ENCODE measurements around the gene PROX1.

PROX1 gene

DNA sequence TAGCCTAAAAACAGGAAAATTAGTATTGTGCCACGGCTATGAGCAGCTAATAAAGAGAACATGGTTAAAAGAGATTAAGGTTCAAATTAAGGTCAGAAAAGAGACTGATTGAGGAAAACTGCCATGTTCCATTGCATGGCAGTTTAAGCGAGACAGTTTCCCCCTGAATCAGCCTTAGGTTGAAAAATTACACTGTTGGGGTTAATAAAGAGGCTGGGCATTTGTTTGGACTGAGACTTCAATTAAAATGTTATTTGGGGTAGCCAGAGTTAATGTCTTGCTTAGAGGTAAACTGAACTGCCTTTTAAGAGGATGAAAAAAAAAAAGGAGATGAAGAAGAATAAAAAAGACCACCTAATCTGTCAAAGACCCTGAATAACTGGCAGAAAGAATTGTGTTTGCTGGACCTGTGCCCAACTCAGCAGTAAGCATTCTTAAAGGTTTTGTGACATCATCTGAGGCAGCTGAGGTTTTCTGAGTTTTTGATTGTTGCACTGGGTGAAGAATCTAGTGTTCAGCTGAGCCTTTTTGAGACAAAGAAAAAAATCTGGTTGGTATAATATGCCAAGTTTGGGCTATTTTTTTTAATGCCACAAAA lies 17.7 kb upstream of the PROX1 start:
- peaks cover 5% of the 10 kb centered on the region for H3K9me3 Mint-ChIP-seq
- no peaks in the 10 kb centered on the region for H3K36me3 Mint-ChIP-seq
- H3K27ac Mint-ChIP-seq: no peak overlapping the region
- ATAC-seq (ENCODE audit: low read depth) (no peak), DNase-seq (ENCODE audit: low spot score in 2 of 2) (no peak)
- no peaks in the 10 kb centered on the region for H3K4me1 Mint-ChIP-seq
- no peak overlapping the region for H3K4me3 Mint-ChIP-seq
- peaks cover 2% of the 10 kb centered on the region for H3K27me3 Mint-ChIP-seq

DNA sequence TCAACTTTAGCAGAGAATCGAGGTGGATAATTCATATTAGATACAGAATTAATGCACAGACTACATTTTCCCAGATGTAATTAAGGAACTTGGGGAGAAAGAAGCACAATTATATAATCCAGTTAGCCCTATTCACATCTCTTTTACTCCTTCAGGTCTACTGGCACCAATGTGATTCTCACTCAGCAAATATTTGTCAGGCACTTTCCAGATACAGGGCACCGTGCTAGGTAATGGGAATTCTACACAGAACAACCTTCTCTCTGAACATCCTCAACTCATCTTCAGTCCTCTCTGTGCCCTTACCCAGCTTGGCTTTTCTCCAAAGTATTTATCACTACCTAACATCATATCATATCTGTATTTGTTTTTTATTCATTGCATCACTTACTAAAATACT lies 15.6 kb upstream of the PROX1 start:
- Mint-ChIP-seq H3K27ac (no peak overlapping the region), H3K9me3 (peaks cover 5% of the 10 kb centered on the region), H3K36me3 (no peaks in the 10 kb centered on the region), H3K4me3 (no peak overlapping the region), H3K4me1 (no peaks in the 10 kb centered on the region), H3K27me3 (peaks cover 1% of the 10 kb centered on the region)
- DNase-seq (ENCODE audit: low spot score in 2 of 2): no peak
- ATAC-seq (ENCODE audit: low read depth): no peak

DNA sequence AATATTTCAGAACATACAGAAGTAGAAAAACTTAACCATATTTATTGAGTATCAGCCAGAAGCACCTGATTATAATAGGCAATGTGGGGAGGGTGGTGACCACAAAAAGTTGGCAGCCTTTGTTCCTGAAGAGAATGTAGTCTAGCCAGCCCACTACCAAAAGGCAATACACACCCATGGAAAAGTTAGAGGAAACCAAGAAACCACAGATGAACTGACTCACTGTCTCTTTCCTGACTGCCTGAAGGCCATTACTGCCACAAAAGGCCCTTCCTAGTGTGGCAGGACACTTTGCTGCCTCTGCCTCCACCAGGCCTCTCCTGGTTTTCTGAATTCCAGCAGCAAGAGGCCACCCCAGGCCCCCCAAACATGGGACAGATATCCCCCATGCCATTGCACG lies 14.6 kb upstream of the PROX1 start:
- peaks cover 3% of the 10 kb centered on the region for H3K27me3 Mint-ChIP-seq
- H3K27ac Mint-ChIP-seq: no peak overlapping the region
- peaks cover 6% of the 10 kb centered on the region for H3K9me3 Mint-ChIP-seq
- peaks cover 1% of the 10 kb centered on the region for H3K36me3 Mint-ChIP-seq
- ATAC-seq (ENCODE audit: low read depth) (no peak), DNase-seq (ENCODE audit: low spot score in 2 of 2) (no peak)
- H3K4me1 Mint-ChIP-seq: no peaks in the 10 kb centered on the region
- no peak overlapping the region for H3K4me3 Mint-ChIP-seq

DNA sequence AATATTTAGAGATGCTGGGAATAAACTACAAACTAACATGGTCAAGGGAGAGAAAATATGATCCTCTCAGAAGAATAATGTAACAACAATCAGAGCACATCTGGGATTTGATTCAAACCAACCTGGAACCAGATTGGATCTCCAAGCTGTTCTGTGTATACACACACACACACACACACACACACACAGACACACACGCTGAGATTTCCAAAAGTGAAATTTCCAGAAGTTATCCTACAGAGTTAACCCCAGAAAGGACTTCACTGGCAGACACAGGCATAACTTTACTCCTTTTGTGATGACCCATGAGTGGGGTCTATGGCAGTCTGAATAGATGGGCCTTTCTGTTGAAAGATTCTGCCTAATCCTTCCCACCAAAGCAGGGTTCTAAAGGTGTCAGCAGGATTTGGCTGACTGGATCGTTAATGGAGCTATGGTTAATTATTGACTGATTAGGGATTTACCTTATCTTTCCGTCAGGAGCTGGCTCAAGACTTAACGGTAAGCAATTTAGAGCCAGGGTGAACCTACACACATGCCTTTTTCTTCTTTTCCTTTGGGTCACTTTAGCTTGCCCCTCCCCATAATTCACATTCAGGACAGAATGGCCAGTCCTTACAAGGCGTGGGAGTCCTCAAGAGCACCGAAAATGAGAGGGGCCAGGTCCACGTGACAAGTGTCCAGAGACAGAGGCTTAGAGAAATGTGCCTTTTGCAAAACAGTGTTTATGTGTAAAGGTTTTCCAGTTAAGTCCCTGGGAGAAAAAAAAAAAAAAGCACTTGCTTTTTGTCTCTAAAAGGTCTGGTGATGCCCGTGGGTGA lies 10.9 kb upstream of the PROX1 start:
- peaks cover 4% of the 10 kb centered on the region for H3K4me1 Mint-ChIP-seq
- peaks cover 2% of the 10 kb centered on the region for H3K9me3 Mint-ChIP-seq
- ATAC-seq (ENCODE audit: low read depth): no peak
- no peak overlapping the region for H3K4me3 Mint-ChIP-seq
- no peak for DNase-seq (ENCODE audit: low spot score in 2 of 2)
- no peak overlapping the region for H3K27ac Mint-ChIP-seq
- peaks cover 19% of the 10 kb centered on the region for H3K27me3 Mint-ChIP-seq
- H3K36me3 Mint-ChIP-seq: peaks cover 1% of the 10 kb centered on the region

DNA sequence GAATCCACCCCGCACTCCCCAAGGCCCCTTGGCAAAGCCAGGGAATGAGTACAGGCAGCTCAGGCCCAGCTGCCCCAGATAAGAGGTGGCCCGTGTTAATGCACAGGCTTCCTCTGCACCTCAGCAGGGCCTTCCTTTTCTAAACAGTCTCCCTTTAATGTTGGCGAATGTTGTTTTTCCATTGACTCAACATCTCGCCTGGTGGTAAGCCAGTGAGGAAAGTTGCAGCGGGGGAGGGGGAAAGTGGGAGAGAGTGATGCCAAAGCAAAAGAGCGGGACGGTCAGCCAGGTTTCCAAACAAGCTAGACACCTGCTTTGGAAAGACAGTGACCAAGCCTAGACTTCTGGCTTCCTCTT lies 10.3 kb upstream of the PROX1 start:
- Mint-ChIP-seq H3K4me1 (peaks cover 4% of the 10 kb centered on the region), H3K36me3 (peaks cover 1% of the 10 kb centered on the region), H3K27ac (no peak overlapping the region), H3K27me3 (peaks cover 22% of the 10 kb centered on the region), H3K4me3 (no peak overlapping the region), H3K9me3 (peaks cover 4% of the 10 kb centered on the region)
- ATAC-seq (ENCODE audit: low read depth): no peak
- no peak for DNase-seq (ENCODE audit: low spot score in 2 of 2)

DNA sequence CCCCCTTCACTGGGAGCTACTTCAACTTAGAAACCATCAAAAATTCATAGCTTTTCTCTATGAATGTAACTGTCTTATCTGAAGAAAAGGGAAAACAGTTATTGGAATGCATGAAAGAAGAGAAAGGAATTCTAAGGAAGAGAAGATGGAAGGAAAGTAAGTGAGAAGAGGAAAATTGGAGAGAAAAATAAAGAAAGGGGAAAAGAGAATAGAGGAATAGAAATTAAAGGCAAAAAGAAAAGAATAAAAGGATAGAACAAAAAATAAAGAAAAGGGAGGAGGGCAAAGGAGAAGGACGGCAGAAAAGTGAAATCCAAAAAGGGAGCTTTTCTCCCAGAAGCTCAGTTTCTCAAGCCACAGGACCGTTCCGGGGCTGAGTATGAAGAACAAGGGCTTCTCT lies 9.9 kb upstream of the PROX1 start:
- H3K9me3 Mint-ChIP-seq: peaks cover 4% of the 10 kb centered on the region
- peaks cover 22% of the 10 kb centered on the region for H3K27me3 Mint-ChIP-seq
- H3K4me1 Mint-ChIP-seq: peaks cover 4% of the 10 kb centered on the region
- no peak for DNase-seq (ENCODE audit: low spot score in 2 of 2)
- H3K27ac Mint-ChIP-seq: no peak overlapping the region
- ATAC-seq (ENCODE audit: low read depth): no peak
- H3K4me3 Mint-ChIP-seq: no peak overlapping the region
- H3K36me3 Mint-ChIP-seq: peaks cover 1% of the 10 kb centered on the region

DNA sequence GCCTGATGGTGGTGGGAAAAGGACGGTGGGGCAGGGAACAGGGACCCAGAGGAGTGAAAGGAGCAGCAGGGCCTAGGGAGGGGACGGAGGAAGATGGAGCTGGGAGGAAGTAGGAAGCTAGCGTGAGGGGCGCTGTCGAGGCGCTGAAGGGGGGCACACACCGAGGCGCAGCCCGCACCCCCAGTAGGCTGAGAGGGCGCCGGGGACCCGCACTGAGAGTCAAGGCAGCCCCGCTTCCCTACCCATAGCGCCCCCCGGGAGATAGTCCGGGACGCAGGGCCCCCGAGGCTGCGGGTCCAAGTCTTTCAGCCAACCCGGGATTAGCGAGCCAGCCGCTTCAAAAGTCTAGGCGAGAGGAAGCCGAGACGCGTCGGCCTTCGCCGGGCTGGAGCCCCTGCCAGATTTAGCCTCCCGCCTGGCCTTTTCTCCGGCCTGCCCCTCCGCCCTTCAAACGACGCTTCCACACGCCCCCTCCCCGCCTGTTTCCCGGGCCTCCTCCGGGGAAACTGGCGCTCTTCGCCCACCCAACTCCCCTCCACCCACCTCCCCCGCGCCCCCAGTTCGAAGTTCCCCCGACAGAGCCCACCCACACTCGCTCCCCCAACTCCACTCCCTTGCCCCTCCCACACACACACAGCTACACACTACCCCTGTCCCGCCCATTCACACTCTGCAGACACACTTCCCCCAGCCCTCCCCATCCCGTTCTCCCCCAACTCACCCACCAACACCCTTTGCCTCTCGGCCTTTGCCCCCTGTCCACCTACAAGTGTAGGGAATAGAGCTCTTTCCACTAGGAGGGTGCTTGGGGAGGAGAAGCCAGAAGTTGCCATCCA lies 7.8 kb upstream of the PROX1 start:
- Mint-ChIP-seq H3K27ac (no peak overlapping the region), H3K9me3 (peaks cover 4% of the 10 kb centered on the region), H3K4me3 (no peak overlapping the region), H3K27me3 (peaks cover 32% of the 10 kb centered on the region), H3K36me3 (peaks cover 1% of the 10 kb centered on the region), H3K4me1 (peaks cover 4% of the 10 kb centered on the region)
- ATAC-seq (ENCODE audit: low read depth): no peak
- no peak for DNase-seq (ENCODE audit: low spot score in 2 of 2)

DNA sequence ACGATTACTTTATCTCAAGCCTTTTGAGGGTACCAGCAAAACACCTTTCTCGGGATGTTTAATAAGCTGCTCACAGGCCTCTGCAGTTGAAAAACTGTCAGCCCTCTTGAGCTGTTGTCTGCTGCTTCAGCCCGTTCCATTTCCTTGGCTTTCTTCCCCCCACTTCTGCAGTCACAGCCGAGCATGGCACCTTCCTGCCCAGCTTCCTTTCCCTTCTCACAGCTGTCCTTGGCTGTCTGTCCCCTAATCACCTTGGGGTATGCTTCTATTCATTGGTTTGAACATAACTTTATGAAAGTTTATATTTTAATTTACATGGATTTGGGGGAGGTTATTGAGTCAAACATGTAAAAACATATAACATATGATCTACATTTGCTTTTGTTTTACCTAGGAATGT lies 6.9 kb upstream of the PROX1 start:
- H3K4me3 Mint-ChIP-seq: no peak overlapping the region
- peaks cover 2% of the 10 kb centered on the region for H3K36me3 Mint-ChIP-seq
- ATAC-seq (ENCODE audit: low read depth) (no peak), DNase-seq (ENCODE audit: low spot score in 2 of 2) (no peak)
- no peak overlapping the region for H3K27ac Mint-ChIP-seq
- peaks cover 34% of the 10 kb centered on the region for H3K27me3 Mint-ChIP-seq
- H3K9me3 Mint-ChIP-seq: peaks cover 4% of the 10 kb centered on the region
- peaks cover 4% of the 10 kb centered on the region for H3K4me1 Mint-ChIP-seq

DNA sequence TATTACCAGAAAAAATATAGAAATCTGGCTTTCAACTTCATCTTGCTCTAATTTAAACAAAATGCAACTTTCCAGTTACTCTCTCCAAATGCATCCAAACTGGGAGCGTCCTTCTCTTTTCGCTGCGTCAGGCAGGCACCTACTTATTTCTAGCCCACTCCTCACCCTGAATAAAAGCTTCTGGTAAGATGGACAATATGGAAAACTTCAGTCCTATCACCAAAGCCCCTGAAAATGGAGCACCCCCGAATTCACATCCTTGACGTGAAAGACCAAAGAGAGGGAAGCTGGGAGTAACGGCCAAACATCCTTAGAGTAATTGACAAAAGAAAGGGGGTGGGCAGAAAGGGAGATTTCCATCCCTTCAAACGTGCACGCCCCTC lies 5.5 kb upstream of the PROX1 start:
- no peak for DNase-seq (ENCODE audit: low spot score in 2 of 2)
- Mint-ChIP-seq H3K27me3 (peaks cover 41% of the 10 kb centered on the region), H3K27ac (no peak overlapping the region), H3K9me3 (peaks cover 5% of the 10 kb centered on the region), H3K4me3 (no peak overlapping the region), H3K4me1 (peaks cover 6% of the 10 kb centered on the region), H3K36me3 (peaks cover 3% of the 10 kb centered on the region)
- no peak for ATAC-seq (ENCODE audit: low read depth)

DNA sequence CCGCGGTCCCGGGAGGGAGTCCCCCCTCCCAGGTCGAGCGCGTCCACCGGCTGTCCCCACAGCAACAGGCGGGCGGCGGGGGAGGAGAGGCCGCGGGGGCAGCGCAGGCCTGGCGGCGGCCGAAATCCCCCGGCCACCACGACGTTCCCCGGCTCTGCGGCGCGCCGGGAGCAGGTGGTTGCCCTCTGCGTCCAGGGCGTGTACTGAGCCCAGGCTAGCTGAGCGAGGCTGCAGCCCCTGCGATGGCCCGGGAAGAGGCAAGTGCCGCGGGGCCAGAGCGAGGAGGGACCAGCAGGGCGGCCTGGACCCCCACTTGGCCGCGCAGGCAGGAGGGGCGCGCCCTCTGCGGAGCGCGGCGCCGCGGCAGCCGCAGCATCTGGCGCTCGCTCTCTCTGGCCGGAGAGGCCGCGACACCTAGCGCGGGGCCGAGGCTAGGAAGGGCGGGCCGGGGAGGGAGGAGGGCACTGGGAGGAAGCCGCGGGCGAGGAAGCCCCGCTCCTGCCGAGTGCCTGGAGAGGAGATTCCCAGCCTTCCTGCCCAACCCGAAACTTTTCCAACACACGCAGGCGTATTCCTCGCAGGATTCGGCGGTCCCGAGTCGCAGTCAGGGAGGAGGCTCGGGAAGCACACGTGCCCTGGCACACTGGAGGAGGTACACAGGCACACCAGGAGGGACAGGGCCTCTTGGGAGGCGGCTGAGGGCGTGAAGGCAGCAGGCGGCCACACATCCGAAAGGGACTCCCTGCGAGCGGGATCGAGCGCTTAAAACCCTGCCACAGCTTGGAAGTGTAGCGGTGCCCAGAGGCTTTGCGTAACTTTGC lies 4.9 kb upstream of the PROX1 start:
- H3K27ac Mint-ChIP-seq: no peak overlapping the region
- peaks cover 10% of the 10 kb centered on the region for H3K4me1 Mint-ChIP-seq
- DNase-seq (ENCODE audit: low spot score in 2 of 2): no peak
- peaks cover 44% of the 10 kb centered on the region for H3K27me3 Mint-ChIP-seq
- no peak overlapping the region for H3K4me3 Mint-ChIP-seq
- H3K36me3 Mint-ChIP-seq: peaks cover 2% of the 10 kb centered on the region
- no peak for ATAC-seq (ENCODE audit: low read depth)
- H3K9me3 Mint-ChIP-seq: peaks cover 4% of the 10 kb centered on the region

DNA sequence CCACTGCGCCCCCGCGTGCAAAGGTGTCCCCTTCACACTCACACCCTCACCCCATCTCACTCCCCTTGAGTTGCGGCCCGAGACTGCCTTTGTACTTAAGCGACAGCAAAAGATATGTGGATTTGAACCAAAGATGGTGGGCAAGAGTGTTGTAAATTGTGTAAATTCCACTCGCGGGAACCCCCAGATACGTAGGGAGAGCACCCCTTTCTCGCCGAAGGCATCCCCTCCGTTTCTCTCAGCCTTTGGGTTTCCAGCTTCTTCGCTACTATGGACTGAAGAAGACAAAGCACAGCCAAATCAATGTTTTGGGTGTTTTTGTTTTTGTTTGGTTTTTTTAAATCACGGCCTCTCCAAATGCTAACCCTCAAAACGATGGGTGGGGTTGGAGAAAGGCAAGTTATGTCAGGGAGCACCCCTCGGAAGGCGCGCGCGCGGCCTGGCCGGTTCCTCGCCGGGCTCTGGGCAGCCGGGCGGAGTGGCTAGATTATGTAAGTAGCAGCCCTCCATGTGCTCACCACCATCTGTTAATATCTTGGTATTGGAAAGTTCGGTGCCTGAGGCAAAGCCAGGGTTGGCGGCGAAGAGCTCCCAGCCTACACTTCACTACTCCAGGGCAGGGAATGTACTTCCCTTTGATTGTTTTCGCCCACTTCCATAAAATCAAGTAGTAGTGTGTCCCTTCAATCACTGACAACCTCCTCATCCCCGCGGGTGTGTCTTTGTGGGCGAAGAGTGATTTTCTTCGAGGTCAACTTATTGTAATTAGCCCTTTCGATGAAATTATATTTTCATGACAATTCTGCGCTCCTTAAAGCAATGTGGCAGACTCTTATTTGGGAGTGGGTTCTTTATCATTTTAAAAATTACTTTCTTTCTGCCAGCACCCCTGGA lies 4.0 kb upstream of the PROX1 start:
- Mint-ChIP-seq H3K4me3 (no peak overlapping the region), H3K27ac (no peak overlapping the region), H3K9me3 (peaks cover 4% of the 10 kb centered on the region), H3K27me3 (peaks cover 50% of the 10 kb centered on the region), H3K36me3 (peaks cover 1% of the 10 kb centered on the region), H3K4me1 (peaks cover 17% of the 10 kb centered on the region)
- ATAC-seq (ENCODE audit: low read depth): no peak
- DNase-seq (ENCODE audit: low spot score in 2 of 2): no peak

DNA sequence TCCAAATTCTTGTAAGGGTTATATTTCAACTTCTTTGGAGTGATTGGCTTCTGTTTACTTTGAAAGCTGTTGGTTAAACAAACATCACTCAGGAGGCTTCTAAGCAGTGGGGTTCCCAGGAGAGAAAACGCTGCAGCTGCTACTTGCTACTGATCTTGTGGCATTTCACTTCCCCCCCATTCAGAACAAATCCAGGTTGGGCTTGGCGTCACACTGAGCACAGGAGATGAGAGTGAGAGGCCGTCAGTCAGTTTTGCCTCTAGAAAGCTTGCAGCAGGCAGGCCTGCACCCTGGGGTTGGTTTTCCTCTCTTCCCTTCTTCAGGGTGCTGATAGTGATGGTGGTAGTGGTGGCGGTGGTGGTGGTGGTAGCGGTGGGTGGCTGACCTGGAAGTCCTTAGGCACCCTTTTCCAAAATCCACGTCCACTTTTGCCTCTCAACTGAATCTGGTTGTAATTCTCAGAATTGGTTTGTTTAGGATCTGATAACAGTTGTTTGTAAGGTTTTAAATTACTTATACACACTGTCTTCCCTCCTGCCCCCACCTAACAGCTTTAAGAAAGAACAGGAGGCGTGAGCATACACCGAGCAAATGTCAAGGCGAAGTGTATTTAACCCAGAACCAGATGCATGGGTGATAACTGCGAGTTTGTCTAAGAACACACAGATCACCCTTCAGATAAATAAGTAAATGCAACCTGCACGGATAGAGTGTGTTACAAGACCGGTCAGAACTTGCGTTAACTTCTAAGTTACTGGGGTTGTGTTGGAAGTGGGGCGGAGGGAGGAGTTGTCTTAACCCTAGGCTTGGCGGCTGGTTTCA lies 3.2 kb upstream of the PROX1 start:
- no peak for ATAC-seq (ENCODE audit: low read depth)
- Mint-ChIP-seq H3K4me3 (no peak overlapping the region), H3K9me3 (peaks cover 4% of the 10 kb centered on the region), H3K27me3 (peaks cover 50% of the 10 kb centered on the region), H3K4me1 (peaks cover 22% of the 10 kb centered on the region), H3K27ac (no peak overlapping the region), H3K36me3 (peaks cover 1% of the 10 kb centered on the region)
- DNase-seq (ENCODE audit: low spot score in 2 of 2): no peak
